ENCODE measurements around the gene CDYL. TPM values are rescaled to one million over a fixed set of nuclear protein-coding genes. Genes with fewer than 3 reads are reported as not detected.

CDYL gene
- polyA plus RNA-seq, 1 experiment: 26.6 TPM

DNA sequence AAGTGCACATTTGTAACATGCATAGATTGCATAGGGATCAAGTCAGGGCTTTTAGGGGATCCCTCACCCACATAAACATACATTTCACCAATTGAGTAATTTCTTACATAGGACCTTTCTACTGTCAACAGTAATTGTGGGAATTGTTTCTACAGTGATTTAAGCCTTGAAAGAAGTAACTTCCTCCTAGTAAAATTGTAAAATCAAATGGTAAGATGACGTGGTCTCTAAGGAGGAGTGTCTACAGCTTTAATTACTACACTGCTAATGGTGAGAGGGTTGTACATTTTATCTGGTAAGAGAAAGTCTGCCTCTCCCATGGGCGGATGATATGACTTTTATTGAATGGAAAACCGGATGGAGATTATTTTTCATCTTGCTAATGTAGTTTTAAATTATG lies 129.6 kb downstream of the CDYL start:
- TF ChIP-seq, protein P1, sequence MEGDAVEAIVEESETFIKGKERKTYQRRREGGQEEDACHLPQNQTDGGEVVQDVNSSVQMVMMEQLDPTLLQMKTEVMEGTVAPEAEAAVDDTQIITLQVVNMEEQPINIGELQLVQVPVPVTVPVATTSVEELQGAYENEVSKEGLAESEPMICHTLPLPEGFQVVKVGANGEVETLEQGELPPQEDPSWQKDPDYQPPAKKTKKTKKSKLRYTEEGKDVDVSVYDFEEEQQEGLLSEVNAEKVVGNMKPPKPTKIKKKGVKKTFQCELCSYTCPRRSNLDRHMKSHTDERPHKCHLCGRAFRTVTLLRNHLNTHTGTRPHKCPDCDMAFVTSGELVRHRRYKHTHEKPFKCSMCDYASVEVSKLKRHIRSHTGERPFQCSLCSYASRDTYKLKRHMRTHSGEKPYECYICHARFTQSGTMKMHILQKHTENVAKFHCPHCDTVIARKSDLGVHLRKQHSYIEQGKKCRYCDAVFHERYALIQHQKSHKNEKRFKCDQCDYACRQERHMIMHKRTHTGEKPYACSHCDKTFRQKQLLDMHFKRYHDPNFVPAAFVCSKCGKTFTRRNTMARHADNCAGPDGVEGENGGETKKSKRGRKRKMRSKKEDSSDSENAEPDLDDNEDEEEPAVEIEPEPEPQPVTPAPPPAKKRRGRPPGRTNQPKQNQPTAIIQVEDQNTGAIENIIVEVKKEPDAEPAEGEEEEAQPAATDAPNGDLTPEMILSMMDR (IDR thresholded peaks at IDR 0.05; ENCODE audit: low read depth, low read length): no peak
- H3K27me3 ChIP-seq (ENCODE audit: control insufficient read depth, insufficient read depth, low read length): no peaks in the 10 kb centered on the region
- H3K9me3 ChIP-seq (ENCODE audit: control insufficient read depth, insufficient read depth, low read length): no peaks in the 10 kb centered on the region
- H3K4me3 ChIP-seq (ENCODE audit: low read depth, low read length): no peak overlapping the region
- no peak overlapping the region for H3K27ac ChIP-seq (ENCODE audit: low read depth, low read length)
- DNase-seq (ENCODE audit: low read depth, low spot score): no peak
- ChIA-PET CTCF (no interaction called here), POLR2A (no interaction called here)

DNA sequence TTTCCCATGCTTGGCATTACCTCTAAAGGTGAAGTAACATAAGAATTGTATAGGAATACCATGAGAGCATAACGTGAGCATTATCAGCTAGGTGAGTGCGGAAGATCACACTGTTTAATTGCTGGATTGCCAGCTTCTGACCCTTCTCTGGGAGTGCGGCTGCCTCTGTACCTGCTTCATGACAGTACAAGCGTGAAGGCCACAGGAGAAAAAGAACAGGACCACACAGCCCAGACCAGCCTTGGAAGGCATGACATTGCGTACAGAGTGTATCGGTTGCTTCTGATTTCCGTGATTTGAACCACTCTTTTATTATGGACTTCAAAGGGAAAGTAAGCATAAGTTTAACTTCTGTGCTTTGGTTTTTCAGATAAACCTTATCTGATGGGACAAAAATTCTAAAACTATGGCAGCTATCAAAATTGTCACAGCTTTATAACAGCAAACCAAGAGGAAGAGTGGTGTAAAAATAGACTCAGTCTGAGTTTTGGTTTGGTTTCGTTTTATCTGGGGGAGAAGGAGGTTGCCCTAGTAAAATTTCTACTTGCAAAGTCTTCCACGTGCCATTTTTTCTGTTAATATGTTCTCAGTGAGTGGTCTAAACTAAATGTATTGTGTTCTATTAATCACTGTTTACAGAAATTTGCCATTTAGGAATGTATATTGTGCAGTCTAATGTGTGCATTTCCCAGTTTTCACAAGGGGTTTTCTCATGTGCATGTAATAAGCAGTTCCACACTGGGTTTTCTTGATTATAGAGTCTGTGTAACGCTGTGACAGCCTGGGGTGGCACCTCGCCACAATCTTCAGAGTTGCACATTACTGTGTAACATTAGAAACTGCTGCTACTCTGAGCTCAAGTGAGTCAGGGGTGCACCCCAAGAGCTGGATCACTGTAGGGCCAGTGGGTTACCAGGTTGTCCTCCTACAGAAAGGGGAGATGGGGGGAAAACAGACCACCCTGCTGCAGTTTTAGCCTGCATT lies 130.4 kb downstream of the CDYL start:
- no peak for DNase-seq (ENCODE audit: low read depth, low spot score)

DNA sequence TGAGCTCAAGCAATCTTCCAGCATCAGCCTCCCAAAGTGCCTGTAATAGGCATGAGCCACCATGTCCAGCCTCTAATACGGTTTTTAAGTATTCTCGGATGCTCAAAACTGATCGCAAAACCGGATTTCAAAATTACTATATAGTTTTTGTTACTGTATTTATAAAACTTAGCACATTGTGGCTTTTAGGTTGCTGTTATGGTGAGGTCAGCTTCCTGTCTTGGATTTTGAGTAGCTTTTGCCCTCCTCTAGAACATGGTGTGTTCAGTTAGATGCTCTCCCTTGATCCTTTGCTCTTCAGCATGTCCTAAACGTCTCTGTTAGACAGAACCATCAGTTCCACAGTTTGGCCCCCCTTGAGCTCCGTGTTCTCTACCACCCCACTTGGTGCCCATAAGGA lies 131.4 kb downstream of the CDYL start:
- ChIA-PET CTCF (no interaction called here), POLR2A (no interaction called here)
- Histone ChIP-seq H3K27me3 (ENCODE audit: control insufficient read depth, insufficient read depth, low read length) (no peaks in the 10 kb centered on the region), H3K4me3 (ENCODE audit: low read depth, low read length) (no peak overlapping the region), H3K9me3 (ENCODE audit: control insufficient read depth, insufficient read depth, low read length) (no peaks in the 10 kb centered on the region), H3K27ac (ENCODE audit: low read depth, low read length) (no peak overlapping the region)
- DNase-seq (ENCODE audit: low read depth, low spot score): no peak
- TF ChIP-seq, protein P1 (IDR thresholded peaks at IDR 0.05; ENCODE audit: low read depth, low read length): no peak

More for the DNA sequence above, 130.4 kb downstream of the CDYL start:
- Histone ChIP-seq H3K27me3 (ENCODE audit: control insufficient read depth, insufficient read depth, low read length) (no peaks in the 10 kb centered on the region), H3K9me3 (ENCODE audit: control insufficient read depth, insufficient read depth, low read length) (no peaks in the 10 kb centered on the region), H3K4me3 (ENCODE audit: low read depth, low read length) (no peak overlapping the region), H3K27ac (ENCODE audit: low read depth, low read length) (no peak overlapping the region)
- CTCF ChIA-PET: no interaction called here
- POLR2A ChIA-PET: no interaction called here
- TF ChIP-seq, protein P1 (IDR thresholded peaks at IDR 0.05; ENCODE audit: low read depth, low read length): no peak

DNA sequence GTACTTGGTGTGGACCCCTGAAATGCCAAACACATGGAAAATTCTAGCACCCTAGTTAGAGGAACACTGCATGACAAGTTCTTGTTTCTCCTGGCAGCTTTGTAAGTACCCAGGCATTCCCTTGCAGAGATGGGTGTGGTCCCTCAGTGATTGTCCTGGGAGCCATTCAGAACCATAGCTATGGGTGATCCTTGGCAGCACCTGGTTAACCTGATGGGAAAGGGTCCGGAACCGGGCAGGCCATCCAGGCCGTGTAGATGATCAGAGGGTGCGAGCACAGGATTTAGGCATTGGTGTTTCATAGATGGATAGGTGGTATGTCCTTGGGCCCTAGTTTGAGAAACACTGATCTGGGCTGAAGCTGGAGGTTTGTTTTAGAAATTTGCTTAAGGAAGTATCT lies 131.9 kb downstream of the CDYL start:
- no peak overlapping the region for H3K27ac ChIP-seq (ENCODE audit: low read depth, low read length)
- ChIA-PET POLR2A (interaction anchor here (0.8 kb wide), 1 partner anchor 104 kb away, joined by 3 read pairs; no protein-coding TSS in a partner anchor), CTCF (no interaction called here)
- no peaks in the 10 kb centered on the region for H3K9me3 ChIP-seq (ENCODE audit: control insufficient read depth, insufficient read depth, low read length)
- no peak for DNase-seq (ENCODE audit: low read depth, low spot score)
- no peaks in the 10 kb centered on the region for H3K27me3 ChIP-seq (ENCODE audit: control insufficient read depth, insufficient read depth, low read length)
- H3K4me3 ChIP-seq (ENCODE audit: low read depth, low read length): no peak overlapping the region
- TF ChIP-seq, protein P1 (IDR thresholded peaks at IDR 0.05; ENCODE audit: low read depth, low read length): no peak

DNA sequence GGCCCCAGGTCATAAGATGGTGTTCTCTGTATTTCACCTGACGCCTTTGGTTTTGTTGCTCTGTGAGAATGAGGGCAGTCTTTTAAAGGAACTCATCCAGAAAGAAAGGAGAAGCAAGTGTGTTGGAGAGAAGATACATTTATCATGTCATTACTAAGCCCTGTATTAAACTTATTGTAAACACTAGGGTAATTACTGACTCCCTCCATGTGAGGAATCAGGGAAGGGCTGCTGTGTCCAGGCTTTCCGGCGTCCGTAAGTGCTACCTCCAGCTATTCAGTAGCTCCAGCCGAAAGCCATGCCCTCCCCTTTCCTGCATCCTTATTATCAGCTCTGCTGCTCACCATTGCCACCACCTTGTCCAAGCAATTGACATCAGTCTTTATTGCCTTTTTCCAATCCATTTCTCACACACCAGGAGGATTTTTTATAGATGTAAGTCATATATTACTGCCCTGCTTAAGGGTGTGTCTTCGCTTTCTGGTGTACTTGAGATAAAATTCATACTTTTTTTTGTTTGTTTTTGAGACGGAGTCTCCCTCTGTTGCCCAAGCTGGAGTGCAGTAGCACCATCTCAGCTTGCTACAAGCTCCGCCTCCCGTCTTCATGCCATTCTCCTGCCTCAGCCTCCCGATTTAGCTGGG lies 133.0 kb downstream of the CDYL start:
- no peak overlapping the region for H3K27ac ChIP-seq (ENCODE audit: low read depth, low read length)
- no peak overlapping the region for H3K4me3 ChIP-seq (ENCODE audit: low read depth, low read length)
- ChIA-PET CTCF (no interaction called here), POLR2A (interaction anchor here (0.8 kb wide), 1 partner anchor 105 kb away, joined by 3 read pairs; no protein-coding TSS in a partner anchor)
- H3K9me3 ChIP-seq (ENCODE audit: control insufficient read depth, insufficient read depth, low read length): no peaks in the 10 kb centered on the region
- TF ChIP-seq, protein P1 (IDR thresholded peaks at IDR 0.05; ENCODE audit: low read depth, low read length): no peak
- no peak for DNase-seq (ENCODE audit: low read depth, low spot score)
- no peaks in the 10 kb centered on the region for H3K27me3 ChIP-seq (ENCODE audit: control insufficient read depth, insufficient read depth, low read length)

Data from AG04450 (cell line).